Posterior cingulate gyrus (tissue), 11 donors: ENCODE data around the gene THSD7B.

Experiments
- DNase-seq, 10 donors: peaks; one replicate each; pipeline versions ENCODE4 v3.0.0 to v3.0.0-alpha.2; 2020 to 2021; ENCODE audit warnings: mixed read lengths in 3 of 10
- intact Hi-C: fragments of 100-400 bp; cut with DNase I; formaldehyde crosslinking; loops from one replicate; pipeline ENCODE4 v1.15.1; 2023

The THSD7B gene

GRCh38 chr2:136809998-136810397 lies 44.7 kb downstream of the THSD7B start:
- intact Hi-C loops: no loop called here
- DNase-seq: no peak

- DNase-seq: no peak
- intact Hi-C loops: no loop called here
Measured at GRCh38 chr2:136818839-136819238, 53.5 kb downstream of the THSD7B start.

GRCh38 chr2:136823291-136823690 lies 57.9 kb downstream of the THSD7B start:
- intact Hi-C loops: no loop called here
- DNase-seq: no peak

- no peak for DNase-seq
- intact Hi-C loops: no loop called here
Measured at GRCh38 chr2:136828162-136828561, 62.8 kb downstream of the THSD7B start.

- intact Hi-C loops: no loop called here
- no peak for DNase-seq
Measured at GRCh38 chr2:136828774-136829173, 63.4 kb downstream of the THSD7B start.

- intact Hi-C loops: no loop called here
- DNase-seq: no peak
Measured at GRCh38 chr2:136844546-136844945, 79.2 kb downstream of the THSD7B start.

- no peak for DNase-seq
- intact Hi-C loops: no loop called here
Measured at GRCh38 chr2:136858656-136859055, 93.3 kb downstream of the THSD7B start.

- no peak for DNase-seq
- intact Hi-C loops: no loop called here
Measured at GRCh38 chr2:136860443-136860958, 95.2 kb downstream of the THSD7B start.

GRCh38 chr2:136863468-136863867 lies 98.1 kb downstream of the THSD7B start:
- intact Hi-C loops: no loop called here
- no peak for DNase-seq

- DNase-seq: no peak
Measured at GRCh38 chr2:136863874-136864273, 98.5 kb downstream of the THSD7B start.

GRCh38 chr2:136871424-136871823 lies 106.1 kb downstream of the THSD7B start:
- no peak for DNase-seq
- intact Hi-C loops: no loop called here

More at GRCh38 chr2:136863874-136864273, 98.5 kb downstream of the THSD7B start:
- intact Hi-C loops: no loop called here

- no peak for DNase-seq
- intact Hi-C loops: no loop called here
Measured at GRCh38 chr2:136874258-136874657, 108.9 kb downstream of the THSD7B start.

- intact Hi-C loops: no loop called here
- DNase-seq: no peak
Measured at GRCh38 chr2:136891100-136891499, 125.8 kb downstream of the THSD7B start.

GRCh38 chr2:136894007-136894634 lies 128.8 kb downstream of the THSD7B start:
- no peak for DNase-seq
- intact Hi-C loops: no loop called here

GRCh38 chr2:136901732-136902131 lies 136.4 kb downstream of the THSD7B start:
- no peak for DNase-seq
- intact Hi-C loops: no loop called here

GRCh38 chr2:136905779-136906178 lies 140.4 kb downstream of the THSD7B start:
- intact Hi-C loops: no loop called here
- no peak for DNase-seq

GRCh38 chr2:136909777-136910176 lies 144.4 kb downstream of the THSD7B start:
- no peak for DNase-seq
- intact Hi-C loops: no loop called here

- DNase-seq: no peak
- intact Hi-C loops: no loop called here
Measured at GRCh38 chr2:136916131-136916530, 150.8 kb downstream of the THSD7B start.

GRCh38 chr2:136917411-136917881 lies 152.1 kb downstream of the THSD7B start:
- DNase-seq: no peak

GRCh38 chr2:136919682-136920081 lies 154.3 kb downstream of the THSD7B start:
- DNase-seq: peak in 1 of 10 donors; percentile 72
- intact Hi-C loops: no loop called here

More at GRCh38 chr2:136917411-136917881, 152.1 kb downstream of the THSD7B start:
- intact Hi-C loops: no loop called here

GRCh38 chr2:136920652-136921333 lies 155.4 kb downstream of the THSD7B start:
- peak in 2 of 10 donors; percentile 70 to 74 for DNase-seq
- intact Hi-C loops: no loop called here

GRCh38 chr2:136927156-136927555 lies 161.8 kb downstream of the THSD7B start:
- intact Hi-C loops: no loop called here
- DNase-seq: no peak
